Peyer's patch (tissue), 4 donors: ENCODE data around the gene MARF1. TPM values are rescaled to one million over a fixed set of nuclear protein-coding genes. Genes with fewer than 3 reads are reported as not detected.
A peak's percentile ranks its signal among the peaks of the same experiment; 100 is the strongest.
"Not testable (repeated sequence)": the region's sequence is repeated elsewhere in the genome, so short reads cannot be mapped to it uniquely, and the experiment has no call there.

Experiments
- DNase-seq, 3 donors: peaks; one replicate each; pipeline ENCODE4 v3.0.0-alpha.2; 2017 to 2019
- H3K27ac ChIP-seq, 4 donors: fragments of 200-600 bp; sonication (generic); one replicate each; pipeline ENCODE4 v1.5.1; 2016 to 2019
- H3K27me3 ChIP-seq, 2 donors: fragments of 200-600 bp; sonication (generic); one replicate each; pipeline ENCODE4 v1.5.1; 2019
- H3K36me3 ChIP-seq, 3 donors: fragments of 200-600 bp; sonication (generic); one replicate each; pipeline ENCODE4 v1.5.1; 2016 to 2019
- H3K4me1 ChIP-seq, 4 donors: fragments of 200-600 bp; sonication (generic); one replicate each; pipeline ENCODE4 v1.5.1; 2016 to 2019
- H3K4me3 ChIP-seq, 4 donors: fragments of 200-600 bp; sonication (generic); 1 replicate in 3 of 4; 2 replicates in 1 of 4; pipeline ENCODE4 v1.5.1; 2016 to 2019; ENCODE audit warnings: mild to moderate bottlenecking in 1 of 4
- H3K9me3 ChIP-seq, 4 donors: fragments of 200-600 bp; sonication (generic); one replicate each; pipeline ENCODE4 v1.5.1; 2016 to 2019; ENCODE audit warnings: mild to moderate bottlenecking in 1 of 4
- POLR2A ChIP-seq, 2 donors: fragments of 450-650 bp; IDR thresholded peaks; one replicate each; pipeline ENCODE4 v1.5.1; 2017; ENCODE audit warnings: antibody characterized with exemption in 2 of 2, mild to moderate bottlenecking in 2 of 2, moderate library complexity in 2 of 2
- total RNA-seq, 4 donors: library from RNA; depleted of rRNA; stranded (reverse); fragments of >200 nt; gene quantifications; one replicate each; pipeline ENCODE4 v1.1.0, GENCODE V29; 2016
- TF ChIP-seq, protein P1 (sequence below), 6 experiments: fragments of 450-650 bp in 4 of 6; fragments of 200-600 bp in 2 of 6; sonication (generic) in 1 of 6; IDR thresholded peaks; one replicate each; pipeline ENCODE4 v1.5.1; 2017 to 2019; ENCODE audit warnings: antibody characterized with exemption in 6 of 6, mild to moderate bottlenecking in 3 of 6, moderate library complexity in 1 of 6

The MARF1 gene
- total RNA-seq, 4 donors from 2014 or later = 39.1 to 74.3 (median 52.1) TPM

DNA sequence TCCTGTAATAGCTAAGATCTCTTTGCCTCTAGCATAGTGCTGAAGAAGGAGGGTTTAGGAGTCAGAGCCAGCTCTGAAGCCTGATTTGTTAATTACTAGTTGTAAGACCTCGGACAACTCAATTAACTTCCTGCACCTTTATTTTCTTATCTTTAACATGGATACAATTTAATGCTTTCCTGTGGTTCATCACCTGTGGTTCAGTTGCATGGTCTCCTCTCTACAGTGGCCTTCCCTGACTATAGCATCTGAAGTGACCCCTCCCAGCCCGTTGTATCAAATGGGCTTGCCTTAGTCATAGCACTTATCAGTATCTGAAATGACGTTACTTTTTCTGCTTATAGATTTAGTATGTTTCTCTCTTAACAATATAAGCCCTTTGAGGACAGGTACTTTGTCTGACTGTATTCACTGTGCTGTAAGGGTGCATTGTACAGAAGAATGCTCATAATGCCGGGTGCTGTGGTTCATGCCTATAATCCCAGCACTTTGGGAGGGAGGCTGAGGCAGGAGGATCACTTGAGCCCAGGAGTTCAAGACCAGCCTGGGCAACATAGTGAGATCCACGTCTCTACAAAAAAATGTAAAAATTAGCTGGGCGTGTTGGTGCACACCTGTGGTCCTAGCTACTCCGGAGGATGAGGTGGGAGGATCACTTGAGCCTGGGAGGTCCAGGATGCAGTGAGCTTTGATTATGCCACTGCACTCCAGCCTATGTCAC is 4.5 kb upstream of the MARF1 start:
- TF ChIP-seq, protein P1, sequence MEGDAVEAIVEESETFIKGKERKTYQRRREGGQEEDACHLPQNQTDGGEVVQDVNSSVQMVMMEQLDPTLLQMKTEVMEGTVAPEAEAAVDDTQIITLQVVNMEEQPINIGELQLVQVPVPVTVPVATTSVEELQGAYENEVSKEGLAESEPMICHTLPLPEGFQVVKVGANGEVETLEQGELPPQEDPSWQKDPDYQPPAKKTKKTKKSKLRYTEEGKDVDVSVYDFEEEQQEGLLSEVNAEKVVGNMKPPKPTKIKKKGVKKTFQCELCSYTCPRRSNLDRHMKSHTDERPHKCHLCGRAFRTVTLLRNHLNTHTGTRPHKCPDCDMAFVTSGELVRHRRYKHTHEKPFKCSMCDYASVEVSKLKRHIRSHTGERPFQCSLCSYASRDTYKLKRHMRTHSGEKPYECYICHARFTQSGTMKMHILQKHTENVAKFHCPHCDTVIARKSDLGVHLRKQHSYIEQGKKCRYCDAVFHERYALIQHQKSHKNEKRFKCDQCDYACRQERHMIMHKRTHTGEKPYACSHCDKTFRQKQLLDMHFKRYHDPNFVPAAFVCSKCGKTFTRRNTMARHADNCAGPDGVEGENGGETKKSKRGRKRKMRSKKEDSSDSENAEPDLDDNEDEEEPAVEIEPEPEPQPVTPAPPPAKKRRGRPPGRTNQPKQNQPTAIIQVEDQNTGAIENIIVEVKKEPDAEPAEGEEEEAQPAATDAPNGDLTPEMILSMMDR (IDR thresholded peaks at IDR 0.05) = no peak
- no peak for TF ChIP-seq POLR2A (IDR thresholded peaks at IDR 0.05)
- H3K27me3 ChIP-seq = no peaks in the 10 kb centered on the region

DNA sequence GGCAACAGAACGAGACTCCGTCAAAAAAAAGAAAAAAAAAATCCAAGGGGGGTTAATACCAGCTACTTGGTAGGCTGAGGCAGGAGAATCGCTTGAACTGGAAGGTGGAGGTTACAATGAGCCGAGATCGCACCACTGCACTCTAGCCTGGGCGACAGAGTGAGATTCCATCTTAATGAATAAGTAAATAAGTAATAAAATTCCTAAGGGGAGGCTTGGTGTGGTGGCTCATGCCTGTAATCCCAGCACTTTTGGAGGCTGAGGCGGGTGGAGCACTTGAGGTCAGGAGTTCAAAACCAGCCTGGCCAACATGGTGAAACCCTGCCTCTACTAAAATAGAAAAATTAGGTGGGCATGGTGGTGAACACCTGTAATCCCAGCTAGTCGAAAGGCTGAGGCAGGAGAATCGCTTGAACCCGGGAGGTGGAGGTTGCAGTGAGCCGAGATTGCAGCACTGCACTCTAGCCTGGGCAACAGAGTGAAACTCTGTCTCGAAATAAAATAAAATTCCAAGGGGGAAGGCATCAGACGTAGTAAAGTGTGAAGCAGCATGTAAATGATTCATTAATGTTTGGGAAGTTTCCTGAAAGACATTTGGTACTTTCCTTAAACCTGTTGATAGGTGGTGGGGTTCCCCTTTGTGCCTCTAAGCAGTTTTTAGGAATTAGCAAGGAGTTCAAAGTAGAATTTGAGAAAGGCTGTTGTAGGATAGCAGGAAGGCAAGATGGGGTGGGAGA is 3.8 kb upstream of the MARF1 start:
- H3K9me3 ChIP-seq, H3K4me3 ChIP-seq, H3K36me3 ChIP-seq, H3K27ac ChIP-seq, H3K27me3 ChIP-seq: not testable (repeated sequence)
- H3K4me1 ChIP-seq = peaks cover 2 to 26% (median 4%) of the 10 kb centered on the region in 4 donors
- DNase-seq = peak in 1 of 3 donors; percentile 40

More for the DNA sequence above, 4.5 kb upstream of the MARF1 start:
- peaks cover 0 to 28% (median 4%) of the 10 kb centered on the region in 4 donors for H3K4me1 ChIP-seq
- H3K36me3 ChIP-seq = peaks cover 0 to 5% (median 0%) of the 10 kb centered on the region in 3 donors
- no peak overlapping the region for H3K4me3 ChIP-seq
- DNase-seq = peak in 1 of 3 donors; percentile 14
- H3K9me3 ChIP-seq = no peaks in the 10 kb centered on the region
- H3K27ac ChIP-seq = no peak overlapping the region

DNA sequence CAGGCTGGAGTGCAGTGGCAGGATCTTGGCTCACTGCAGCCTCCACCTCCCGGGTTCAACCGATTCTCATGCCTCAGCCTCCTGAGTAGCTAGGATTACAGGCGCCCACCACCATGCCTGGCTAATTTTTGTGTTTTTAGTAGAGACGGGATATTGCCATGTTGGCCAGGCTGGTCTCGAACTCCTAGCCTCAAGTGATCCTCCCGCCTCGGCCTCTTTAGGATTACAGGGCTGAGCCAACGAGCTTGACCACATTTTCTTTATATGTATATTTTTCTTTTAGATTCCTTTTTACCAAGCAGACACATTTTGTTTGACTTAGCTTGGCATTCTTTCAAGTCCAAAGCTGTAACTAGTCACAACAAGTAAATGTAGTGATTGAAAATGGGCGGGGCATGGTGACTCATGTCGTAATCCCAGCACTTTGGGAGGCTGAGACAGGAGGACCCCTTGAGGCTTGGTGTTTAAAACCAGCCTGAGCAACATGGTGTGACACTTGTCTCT is 2.1 kb upstream of the MARF1 start:
- peaks cover 0 to 31% (median 9%) of the 10 kb centered on the region in 4 donors for H3K4me1 ChIP-seq
- not testable (repeated sequence) for H3K36me3 ChIP-seq, H3K27ac ChIP-seq, H3K27me3 ChIP-seq, H3K4me3 ChIP-seq, H3K9me3 ChIP-seq
- DNase-seq = peak in 1 of 3 donors; percentile 59

DNA sequence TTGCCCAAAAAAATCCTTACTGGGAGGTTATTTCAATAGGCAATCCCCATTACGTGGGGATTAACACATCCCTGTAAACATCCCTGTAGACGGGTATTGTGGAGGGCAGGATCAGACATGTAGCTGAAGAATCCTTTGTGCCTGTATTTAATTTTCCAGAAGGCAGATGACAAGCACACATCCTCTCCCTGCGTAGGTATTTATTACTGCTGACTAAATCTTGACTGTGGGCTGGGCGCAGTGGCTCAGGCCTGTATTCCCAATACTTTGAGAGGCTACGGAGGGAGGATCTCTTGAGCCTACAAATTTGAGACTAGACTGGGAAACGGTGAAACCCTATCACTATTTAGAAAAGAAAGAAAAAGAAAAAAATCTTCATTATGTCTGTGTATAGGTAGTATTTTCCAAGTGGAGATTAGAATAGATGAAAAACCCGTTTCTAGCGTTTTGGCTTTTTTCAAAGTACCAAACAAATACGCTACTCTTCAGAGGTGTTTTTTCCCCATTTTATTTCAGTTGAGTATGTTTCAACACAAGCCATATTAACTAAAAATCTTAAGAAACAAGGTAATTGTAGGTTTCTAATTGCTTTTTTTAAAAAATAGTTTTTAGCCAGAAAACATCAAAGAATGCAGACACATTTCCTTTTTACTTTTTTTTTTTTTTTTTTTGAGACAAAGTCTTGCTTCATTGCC is 1.5 kb upstream of the MARF1 start:
- TF ChIP-seq POLR2A (IDR thresholded peaks at IDR 0.05) = no peak
- TF ChIP-seq, protein P1 (IDR thresholded peaks at IDR 0.05) = no peak
- Histone ChIP-seq H3K27ac (peak overlapping the region in 3 of 4 donors; percentile 38 to 99 (median 94)), H3K4me3 (no peak overlapping the region), H3K9me3 (no peaks in the 10 kb centered on the region), H3K4me1 (peaks cover 1 to 29% (median 11%) of the 10 kb centered on the region in 4 donors), H3K27me3 (no peaks in the 10 kb centered on the region), H3K36me3 (no peaks in the 10 kb centered on the region)
- no peak for DNase-seq

DNA sequence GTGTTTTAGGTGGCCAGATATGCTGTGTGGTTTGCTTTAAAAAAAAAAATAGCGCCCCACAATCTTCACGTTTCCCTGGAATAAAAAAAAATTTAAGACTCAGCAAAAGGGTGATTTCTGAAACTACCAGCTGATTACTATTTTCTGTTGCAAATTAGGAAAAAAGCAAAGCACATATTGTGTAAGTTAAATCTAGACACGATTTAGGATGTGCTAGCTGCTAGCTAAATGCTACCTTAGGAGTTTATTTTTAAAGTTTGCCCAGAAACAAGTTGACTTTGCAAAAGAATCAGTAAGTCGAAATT is 944 bp upstream of the MARF1 start:
- Histone ChIP-seq H3K27me3 (no peaks in the 10 kb centered on the region), H3K4me1 (peaks cover 3 to 26% (median 12%) of the 10 kb centered on the region in 4 donors), H3K4me3 (peak overlapping the region; percentile 70 to 96 (median 81)), H3K9me3 (no peaks in the 10 kb centered on the region), H3K36me3 (peaks cover 0 to 1% (median 0%) of the 10 kb centered on the region in 3 donors), H3K27ac (peak overlapping the region; percentile 94 to 99 (median 98))
- DNase-seq = no peak
- TF ChIP-seq, protein P1 (IDR thresholded peaks at IDR 0.05) = no peak
- TF ChIP-seq POLR2A (IDR thresholded peaks at IDR 0.05) = no peak

DNA sequence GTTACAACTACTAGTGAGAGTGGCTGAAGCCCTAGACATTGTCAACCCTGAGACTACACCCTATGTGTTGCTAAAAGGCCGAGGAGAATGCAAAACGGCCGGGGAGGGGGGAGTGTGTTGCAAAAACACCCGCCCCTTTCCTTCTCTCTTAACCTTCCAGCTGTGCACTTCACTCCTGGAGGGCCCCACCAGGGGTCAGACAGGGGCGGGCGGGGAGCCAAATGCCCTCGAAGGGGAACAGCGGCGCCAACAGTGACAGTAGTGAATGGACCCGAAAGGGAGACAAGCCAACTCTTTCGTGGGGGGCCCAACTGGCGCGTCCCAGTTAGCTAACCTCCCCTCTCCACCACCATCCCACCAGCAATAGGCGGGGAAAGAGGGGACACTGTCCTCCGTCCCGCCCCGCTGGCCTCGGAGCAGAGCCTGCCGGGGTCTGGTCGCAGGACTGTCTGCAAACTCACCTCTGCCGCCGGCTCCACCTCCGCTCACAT is 352 bp downstream of the MARF1 start:
- no peaks in the 10 kb centered on the region for H3K9me3 ChIP-seq
- H3K36me3 ChIP-seq = peaks cover 0 to 14% (median 0%) of the 10 kb centered on the region in 3 donors
- peaks cover 9 to 26% (median 13%) of the 10 kb centered on the region in 4 donors for H3K4me1 ChIP-seq
- peak overlapping the region; percentile 94 to 99 (median 98) for H3K27ac ChIP-seq
- no peaks in the 10 kb centered on the region for H3K27me3 ChIP-seq
- TF ChIP-seq, protein P1 (IDR thresholded peaks at IDR 0.05) = peak; percentile 20 to 58 (median 48)
- TF ChIP-seq POLR2A (IDR thresholded peaks at IDR 0.05) = no peak
- DNase-seq = peak in 2 of 3 donors; percentile 90 to 94
- H3K4me3 ChIP-seq = peak overlapping the region; percentile 70 to 96 (median 81)
